HEK293 (cell line): ENCODE data around the gene COL5A2.

Source experiments
- CTCF ChIP-seq: fragments of 450-650 bp; formaldehyde crosslinking; IDR thresholded peaks from 2 replicates; pipeline ENCODE4 v1.5.1; 2016; ENCODE audit warnings: missing biosample characterization, missing genetic modification characterization
- HOXC10 ChIP-seq: sonication (generic); formaldehyde crosslinking; IDR thresholded peaks from 2 replicates; pipeline ENCODE4 v1.8.1; 2023; ENCODE audit warnings: mild to moderate bottlenecking, missing genetic modification reagents
- REPIN1 ChIP-seq: fragments of 450-650 bp; formaldehyde crosslinking; IDR thresholded peaks from 2 replicates; pipeline ENCODE4 v1.5.1; 2017; ENCODE audit warnings: missing biosample characterization, missing genetic modification characterization, low read depth
- TRIM28 ChIP-seq: IDR thresholded peaks from 2 replicates; pipeline ENCODE4 v1.6.1; 2011; ENCODE audit warnings: low read length, control low read depth, borderline replicate concordance

- no peak for TF ChIP-seq CTCF (tag by site-specific recombination)
- TF ChIP-seq TRIM28 = no peak
- no peak for TF ChIP-seq REPIN1 (tag by site-specific recombination)
- TF ChIP-seq HOXC10 (CRISPR knock-in tag) = no peak
These were observed 42.4 kb upstream of the COL5A2 start for GRCh38 chr2:189221811-189222467.
